SU-DHL-6 (cell line): ENCODE data around the gene CYP2B6.

Source experiments
- H2AFZ ChIP-seq: fragments of 200-600 bp; sonication (generic); 2 replicates; pipeline ENCODE4 v1.6.1; 2014; ENCODE audit warnings: low read depth, mild to moderate bottlenecking, moderate library complexity, mixed read lengths, antibody characterized with exemption, low read length; ENCODE audit not compliant: severe bottlenecking
- H3F3A ChIP-seq: fragments of 200-600 bp; shearing (Covaris generic); 2 replicates; pipeline ENCODE4 v1.6.0; 2016; ENCODE audit warnings: antibody characterized with exemption, mild to moderate bottlenecking; ENCODE audit not compliant: insufficient read depth
- H3K27ac ChIP-seq: fragments of 200-600 bp; sonication (generic); 2 replicates; pipeline ENCODE4 v1.5.1; 2016; ENCODE audit warnings: low read depth, mild to moderate bottlenecking, low read length, moderate library complexity, mixed read lengths
- H3K27me3 ChIP-seq: fragments of 200-600 bp; sonication (generic), shearing (Covaris generic); 2 replicates; pipeline ENCODE4 v1.6.0; 2014; ENCODE audit warnings: mild to moderate bottlenecking, low read length
- H3K36me3 ChIP-seq: fragments of 200-600 bp; sonication (generic); 2 replicates; pipeline ENCODE4 v1.6.1; 2014; ENCODE audit warnings: mild to moderate bottlenecking, low read length, mixed read lengths
- H3K4me2 ChIP-seq: fragments of 300-600, 200-600 bp; shearing (Covaris generic), sonication (generic); 2 replicates; pipeline ENCODE4 v1.6.0; 2014; ENCODE audit warnings: low read length, low read depth, mild to moderate bottlenecking; ENCODE audit not compliant: poor library complexity, severe bottlenecking
- H3K4me3 ChIP-seq: fragments of 200-600 bp; sonication (generic); 2 replicates; pipeline ENCODE4 v1.5.1; 2014; ENCODE audit warnings: antibody characterized with exemption, low read length, mild to moderate bottlenecking, mixed read lengths; ENCODE audit not compliant: insufficient read depth, poor library complexity, severe bottlenecking
- H3K79me2 ChIP-seq: fragments of 200-600 bp; sonication (generic); 2 replicates; pipeline ENCODE4 v1.6.1; 2014; ENCODE audit warnings: mild to moderate bottlenecking, low read length, moderate library complexity; ENCODE audit not compliant: insufficient read depth
- H3K9ac ChIP-seq: fragments of 200-600 bp; sonication (generic); 2 replicates; pipeline ENCODE4 v1.7.0; 2014; ENCODE audit warnings: mild to moderate bottlenecking, low read length
- H3K9me2 ChIP-seq: fragments of 200-600 bp; sonication (generic); replicated peaks from 2 replicates; pipeline ENCODE4 v1.6.1; 2014; ENCODE audit warnings: low read length; ENCODE audit not compliant: insufficient read depth
- H3K9me3 ChIP-seq: fragments of 200-600 bp; sonication (generic); 2 replicates; pipeline ENCODE4 v1.6.1; 2014; ENCODE audit warnings: low read length, mixed read lengths; ENCODE audit not compliant: insufficient read depth
- H4K20me1 ChIP-seq: fragments of 200-600 bp; sonication (generic); 2 replicates; pipeline ENCODE4 v1.6.1; 2014; ENCODE audit warnings: low read depth, mild to moderate bottlenecking, antibody characterized with exemption, low read length, moderate library complexity, mixed read lengths
- CTCF ChIP-seq: fragments of 200-600 bp; sonication (generic); IDR thresholded peaks from one replicate; pipeline ENCODE4 v1.5.1; 2017; ENCODE audit warnings: antibody characterized with exemption, mild to moderate bottlenecking, low read length, moderate library complexity; ENCODE audit not compliant: insufficient read depth, poor library complexity, severe bottlenecking
- EZH2phosphoT487 ChIP-seq: fragments of 200-600 bp; sonication (generic), shearing (Covaris generic); conservative IDR thresholded peaks from 2 replicates; pipeline ENCODE4 v1.6.1; 2018; ENCODE audit warnings: mild to moderate bottlenecking, antibody characterized with exemption, low read length, moderate library complexity, mixed read lengths

The CYP2B6 gene

GRCh38 chr19:41016488-41017071 lies 25.5 kb downstream of the CYP2B6 start:
- Histone ChIP-seq H4K20me1 (no peaks in the 10 kb centered on the region), H3K9ac (no peak overlapping the region), H3K4me3 (no peak overlapping the region), H3K79me2 (no peaks in the 10 kb centered on the region), H2AFZ (no peak overlapping the region), H3K4me2 (no peak overlapping the region), H3K9me3 (no peaks in the 10 kb centered on the region), H3F3A (no peaks in the 10 kb centered on the region), H3K9me2 (no peaks in the 10 kb centered on the region), H3K27me3 (no peaks in the 10 kb centered on the region), H3K27ac (no peak overlapping the region), H3K36me3 (no peaks in the 10 kb centered on the region)
- TF ChIP-seq EZH2phosphoT487, result no peak
- TF ChIP-seq CTCF, result no peak

DNA sequence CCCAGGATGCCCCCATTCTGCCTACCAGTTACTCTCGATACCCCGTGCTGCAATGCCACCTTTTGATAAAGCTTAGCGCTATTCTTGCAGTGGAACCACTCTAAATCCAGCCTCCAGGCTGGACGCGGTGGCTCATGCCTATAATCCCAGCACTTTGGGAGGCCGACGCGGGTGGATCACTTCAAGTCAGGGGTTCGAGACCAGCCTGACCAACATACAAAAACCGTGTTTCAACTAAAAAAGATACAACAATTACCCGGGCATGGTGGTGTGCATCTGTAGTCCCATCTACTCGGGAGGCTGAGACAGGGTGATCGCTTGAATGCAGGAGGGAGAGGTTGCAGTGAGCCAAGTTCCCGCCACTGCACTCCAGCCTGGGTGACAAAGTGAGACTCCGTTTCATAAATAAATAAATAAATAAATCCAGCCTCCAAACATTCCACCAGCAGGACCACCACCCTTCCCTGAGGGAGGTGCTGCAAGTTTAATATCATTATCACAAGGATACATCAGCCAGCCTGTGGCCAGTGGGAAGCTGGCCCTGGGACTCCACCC lies 27.7 kb downstream of the CYP2B6 start:
- Histone ChIP-seq H3K36me3 (no peaks in the 10 kb centered on the region), H3K4me2 (no peak overlapping the region), H3K9ac (no peak overlapping the region), H3K9me3 (no peaks in the 10 kb centered on the region), H3K27me3 (no peaks in the 10 kb centered on the region), H2AFZ (no peak overlapping the region), H3K79me2 (no peaks in the 10 kb centered on the region), H3F3A (no peaks in the 10 kb centered on the region), H3K9me2 (no peaks in the 10 kb centered on the region), H3K27ac (no peak overlapping the region), H4K20me1 (no peaks in the 10 kb centered on the region), H3K4me3 (no peak overlapping the region)
- TF ChIP-seq CTCF (no peak), EZH2phosphoT487 (no peak)

GRCh38 chr19:41019346-41019745 lies 28.3 kb downstream of the CYP2B6 start:
- Histone ChIP-seq H3K36me3 (no peaks in the 10 kb centered on the region), H4K20me1 (no peaks in the 10 kb centered on the region), H3K9me3 (no peaks in the 10 kb centered on the region), H3K79me2 (no peaks in the 10 kb centered on the region), H3K9me2 (no peaks in the 10 kb centered on the region), H3F3A (no peaks in the 10 kb centered on the region), H3K4me3 (no peak overlapping the region), H3K4me2 (no peak overlapping the region), H3K9ac (no peak overlapping the region), H2AFZ (no peak overlapping the region), H3K27ac (no peak overlapping the region), H3K27me3 (no peaks in the 10 kb centered on the region)
- TF ChIP-seq CTCF (no peak), EZH2phosphoT487 (no peak)

GRCh38 chr19:41023193-41023592 lies 32.1 kb downstream of the CYP2B6 start:
- no peaks in the 10 kb centered on the region for H4K20me1 ChIP-seq
- H3K4me2 ChIP-seq, result no peak overlapping the region
- H3K36me3 ChIP-seq, result no peaks in the 10 kb centered on the region
- no peak overlapping the region for H3K4me3 ChIP-seq
- H2AFZ ChIP-seq, result no peak overlapping the region
- H3K9ac ChIP-seq, result no peak overlapping the region
- TF ChIP-seq EZH2phosphoT487 (no peak), CTCF (no peak)
- no peak overlapping the region for H3K27ac ChIP-seq
- H3F3A ChIP-seq, result no peaks in the 10 kb centered on the region
- H3K9me2 ChIP-seq, result no peaks in the 10 kb centered on the region
- H3K9me3 ChIP-seq, result no peaks in the 10 kb centered on the region
- H3K27me3 ChIP-seq, result no peaks in the 10 kb centered on the region
- H3K79me2 ChIP-seq, result no peaks in the 10 kb centered on the region
